Effector memory CD8-positive, alpha-beta T cell (primary cell): Measurements from ENCODE around the gene RNF207.

ENCODE experiments used
- ATAC-seq: fragments of 150-1000 bp; cut with Tn5 transposase; replicated peaks from 2 replicates; pipeline ENCODE4 v1.10.0; 2021; ENCODE audit warnings: mild to moderate bottlenecking, moderate library complexity
- DNase-seq, 3 experiments: peaks; one replicate each; pipeline ENCODE4 v3.0.0; 2021
- H3K27ac Mint-ChIP-seq, 2 donors: one replicate each; pipeline ENCODE4 v1.8.0; 2022; ENCODE audit warnings: mild to moderate bottlenecking in 2 of 2, mixed read lengths in 2 of 2, moderate library complexity in 2 of 2
- H3K27me3 Mint-ChIP-seq, 2 donors: one replicate each; pipeline ENCODE4 v1.8.0; 2022; ENCODE audit warnings: mixed read lengths in 2 of 2
- H3K36me3 Mint-ChIP-seq: one replicate; pipeline ENCODE4 v1.8.0; 2022; ENCODE audit warnings: mild to moderate bottlenecking, moderate library complexity, mixed read lengths; ENCODE audit not compliant: insufficient read depth
- H3K4me1 Mint-ChIP-seq, 2 donors: one replicate each; pipeline ENCODE4 v1.8.0; 2022; ENCODE audit warnings: low read depth in 2 of 2, mixed read lengths in 2 of 2
- H3K4me3 Mint-ChIP-seq, 2 donors: one replicate each; pipeline ENCODE4 v1.8.0; 2022; ENCODE audit warnings: mild to moderate bottlenecking in 2 of 2, mixed read lengths in 2 of 2, moderate library complexity in 2 of 2
- H3K9me3 Mint-ChIP-seq, 2 donors: one replicate each; pipeline ENCODE4 v1.8.0; 2022; ENCODE audit warnings: mixed read lengths in 2 of 2

RNF207 gene

GRCh38 chr1:6259491-6260362 lies 53.8 kb downstream of the RNF207 start:
- DNase-seq (peak; percentile 68 to 78 (median 76)), ATAC-seq (peak; percentile 85)
- no peak overlapping the region for H3K27ac Mint-ChIP-seq
- H3K27me3 Mint-ChIP-seq: peaks cover 0 to 20% of the 10 kb centered on the region in 2 donors
- no peaks in the 10 kb centered on the region for H3K9me3 Mint-ChIP-seq
- peak overlapping the region; percentile 58 to 61 for H3K4me3 Mint-ChIP-seq
- peaks cover 10% of the 10 kb centered on the region for H3K36me3 Mint-ChIP-seq
- peaks cover 0 to 5% of the 10 kb centered on the region in 2 donors for H3K4me1 Mint-ChIP-seq

GRCh38 chr1:6260433-6260934 lies 54.6 kb downstream of the RNF207 start:
- Mint-ChIP-seq H3K36me3 (peaks cover 10% of the 10 kb centered on the region), H3K4me1 (peaks cover 0 to 5% of the 10 kb centered on the region in 2 donors), H3K27me3 (peaks cover 0 to 20% of the 10 kb centered on the region in 2 donors), H3K27ac (no peak overlapping the region), H3K4me3 (peak overlapping the region in 1 of 2 donors; percentile 58), H3K9me3 (no peaks in the 10 kb centered on the region)
- DNase-seq: no peak
- peak; percentile 43 for ATAC-seq

- peak within 1 kb of the TSS; percentile 68 to 72 for H3K4me3 Mint-ChIP-seq
- ATAC-seq (peak; percentile 55), DNase-seq (peak in 1 of 3 experiments; percentile 25)
- no peak within 1 kb of the TSS for H3K27ac Mint-ChIP-seq
- no peaks in the 10 kb centered on the region for H3K9me3 Mint-ChIP-seq
- H3K4me1 Mint-ChIP-seq: peaks cover 0 to 5% of the 10 kb centered on the region in 2 donors
- H3K36me3 Mint-ChIP-seq: peaks cover 10% of the 10 kb centered on the region
- peaks cover 0 to 20% of the 10 kb centered on the region in 2 donors for H3K27me3 Mint-ChIP-seq
Measured at GRCh38 chr1:6260961-6261614, 55.2 kb downstream of the RNF207 start, which contains the start of gene GPR153. TSS of gene GPR153 (minus strand) at chr1:6261098. CDS start at chr1:6254905, 6,193 bp downstream.

GRCh38 chr1:6261615-6261995 lies 55.7 kb downstream of the RNF207 start:
- Mint-ChIP-seq H3K27me3 (peaks cover 0 to 20% of the 10 kb centered on the region in 2 donors), H3K27ac (no peak overlapping the region), H3K36me3 (peaks cover 10% of the 10 kb centered on the region), H3K9me3 (no peaks in the 10 kb centered on the region), H3K4me1 (peaks cover 0 to 5% of the 10 kb centered on the region in 2 donors), H3K4me3 (peak overlapping the region; percentile 68 to 72)
- ATAC-seq (no peak), DNase-seq (no peak)

GRCh38 chr1:6262555-6263420 lies 56.9 kb downstream of the RNF207 start:
- peak overlapping the region in 1 of 2 donors; percentile 72 for H3K4me3 Mint-ChIP-seq
- H3K36me3 Mint-ChIP-seq: peaks cover 10% of the 10 kb centered on the region
- H3K9me3 Mint-ChIP-seq: no peaks in the 10 kb centered on the region
- H3K27me3 Mint-ChIP-seq: peaks cover 0 to 13% of the 10 kb centered on the region in 2 donors
- peaks cover 0 to 5% of the 10 kb centered on the region in 2 donors for H3K4me1 Mint-ChIP-seq
- ATAC-seq (no peak), DNase-seq (no peak)
- H3K27ac Mint-ChIP-seq: no peak overlapping the region

GRCh38 chr1:6263716-6264115 lies 57.8 kb downstream of the RNF207 start:
- H3K9me3 Mint-ChIP-seq: no peaks in the 10 kb centered on the region
- peaks cover 0 to 13% of the 10 kb centered on the region in 2 donors for H3K27me3 Mint-ChIP-seq
- no peak for ATAC-seq

GRCh38 chr1:6265151-6265550 lies 59.2 kb downstream of the RNF207 start:
- peaks cover 0 to 2% of the 10 kb centered on the region in 2 donors for H3K4me1 Mint-ChIP-seq
- peaks cover 3% of the 10 kb centered on the region for H3K36me3 Mint-ChIP-seq
- no peak overlapping the region for H3K27ac Mint-ChIP-seq
- DNase-seq: no peak
- no peak for ATAC-seq
- H3K4me3 Mint-ChIP-seq: no peak overlapping the region
- peaks cover 0 to 13% of the 10 kb centered on the region in 2 donors for H3K27me3 Mint-ChIP-seq
- H3K9me3 Mint-ChIP-seq: no peaks in the 10 kb centered on the region

More at GRCh38 chr1:6263716-6264115, 57.8 kb downstream of the RNF207 start:
- no peak overlapping the region for H3K4me3 Mint-ChIP-seq
- no peak overlapping the region for H3K27ac Mint-ChIP-seq
- H3K36me3 Mint-ChIP-seq: peaks cover 10% of the 10 kb centered on the region
- H3K4me1 Mint-ChIP-seq: peaks cover 0 to 5% of the 10 kb centered on the region in 2 donors
- DNase-seq: no peak

GRCh38 chr1:6266641-6267040 lies 60.7 kb downstream of the RNF207 start:
- Mint-ChIP-seq H3K9me3 (no peaks in the 10 kb centered on the region), H3K36me3 (peaks cover 3% of the 10 kb centered on the region), H3K27ac (no peak overlapping the region), H3K4me1 (peaks cover 0 to 2% of the 10 kb centered on the region in 2 donors), H3K27me3 (peaks cover 0 to 11% of the 10 kb centered on the region in 2 donors), H3K4me3 (no peak overlapping the region)
- ATAC-seq (no peak), DNase-seq (no peak)

GRCh38 chr1:6267686-6268322 lies 61.9 kb downstream of the RNF207 start:
- Mint-ChIP-seq H3K4me1 (peaks cover 0 to 2% of the 10 kb centered on the region in 2 donors), H3K36me3 (no peaks in the 10 kb centered on the region), H3K4me3 (no peak overlapping the region), H3K9me3 (no peaks in the 10 kb centered on the region), H3K27ac (no peak overlapping the region), H3K27me3 (no peaks in the 10 kb centered on the region)
- no peak for ATAC-seq
- DNase-seq: no peak

GRCh38 chr1:6268415-6268814 lies 62.5 kb downstream of the RNF207 start:
- Mint-ChIP-seq H3K36me3 (no peaks in the 10 kb centered on the region), H3K27me3 (no peaks in the 10 kb centered on the region), H3K27ac (no peak overlapping the region), H3K9me3 (no peaks in the 10 kb centered on the region), H3K4me3 (no peak overlapping the region), H3K4me1 (peaks cover 0 to 2% of the 10 kb centered on the region in 2 donors)
- DNase-seq (no peak), ATAC-seq (no peak)

- Mint-ChIP-seq H3K4me1 (no peaks in the 10 kb centered on the region), H3K9me3 (no peaks in the 10 kb centered on the region), H3K36me3 (no peaks in the 10 kb centered on the region), H3K27me3 (no peaks in the 10 kb centered on the region), H3K4me3 (no peak overlapping the region), H3K27ac (no peak overlapping the region)
- DNase-seq (no peak), ATAC-seq (no peak)
Measured at GRCh38 chr1:6269296-6269695, 63.4 kb downstream of the RNF207 start.

GRCh38 chr1:6269720-6270400 lies 63.9 kb downstream of the RNF207 start:
- no peak overlapping the region for H3K27ac Mint-ChIP-seq
- ATAC-seq (no peak), DNase-seq (no peak)
- H3K4me3 Mint-ChIP-seq: no peak overlapping the region
- no peaks in the 10 kb centered on the region for H3K27me3 Mint-ChIP-seq
- no peaks in the 10 kb centered on the region for H3K9me3 Mint-ChIP-seq
- H3K36me3 Mint-ChIP-seq: no peaks in the 10 kb centered on the region
- no peaks in the 10 kb centered on the region for H3K4me1 Mint-ChIP-seq
